MCF 10A (cell line): ENCODE data around the gene KCTD16. TPM values are rescaled to one million over a fixed set of nuclear protein-coding genes. Genes with fewer than 3 reads are reported as not detected.

Experiments
- BruUV-seq: library from RNA; stranded (reverse); fragments of 400-500 nt; replicated peaks from 2 replicates; lab custom pipeline; 2021; lab: Mats Ljungman, UMichigan
- CTCF ChIA-PET: fragments of 300-600 bp; sonication (Branson Sonifier 250); formaldehyde crosslinking; extraction: SDS; loops from one replicate; lab custom pipeline; 2021; ENCODE audit warnings: antibody characterized with exemption, inconsistent platforms; lab: Yijun Ruan, JAX
- POLR2A ChIA-PET: fragments of 300-600, 350-650 bp; sonication (Branson Sonifier 250); formaldehyde crosslinking; extraction: SDS; loops from one replicate; lab custom pipeline; 2020; ENCODE audit warnings: antibody characterized with exemption, inconsistent platforms; lab: Yijun Ruan, JAX
- DNase-seq: peaks from one replicate; pipeline ENCODE4 v3.0.0-alpha.2; 2018; ENCODE audit not compliant: unreplicated experiment
- H3K27ac Mint-ChIP-seq: one replicate; pipeline ENCODE4 v1.8.0; 2022; ENCODE audit warnings: mild to moderate bottlenecking, low read depth, mixed read lengths; ENCODE audit not compliant: unreplicated experiment
- H3K27me3 Mint-ChIP-seq: one replicate; pipeline ENCODE4 v1.8.0; 2022; ENCODE audit warnings: mixed read lengths; ENCODE audit not compliant: insufficient read depth, unreplicated experiment
- H3K36me3 Mint-ChIP-seq: one replicate; pipeline ENCODE4 v1.8.0; 2022; ENCODE audit warnings: mild to moderate bottlenecking, moderate library complexity, mixed read lengths; ENCODE audit not compliant: insufficient read depth, unreplicated experiment
- H3K4me1 Mint-ChIP-seq: one replicate; pipeline ENCODE4 v1.8.0; 2022; ENCODE audit warnings: mixed read lengths; ENCODE audit not compliant: insufficient read depth, unreplicated experiment
- H3K4me3 Mint-ChIP-seq: one replicate; pipeline ENCODE4 v1.8.0; 2022; ENCODE audit warnings: mild to moderate bottlenecking, moderate library complexity, mixed read lengths; ENCODE audit not compliant: unreplicated experiment
- H3K9me3 Mint-ChIP-seq: one replicate; pipeline ENCODE4 v1.8.0; 2022; ENCODE audit warnings: mixed read lengths; ENCODE audit not compliant: unreplicated experiment
- intact Hi-C: fragments of 100-400 bp; cut with micrococcal nuclease; formaldehyde crosslinking; loops from 2 replicates; pipeline ENCODE4 v1.14.1; 2022
- total RNA-seq: library from RNA; stranded (reverse); gene quantifications from 2 replicates; pipeline ENCODE4 v1.2.3, GENCODE V29; 2022
- TF ChIP-seq, protein P1 (sequence below): fragments of 200-600 bp; IDR thresholded peaks from one replicate; pipeline ENCODE4 v1.8.0; 2022; ENCODE audit warnings: antibody characterized with exemption, mild to moderate bottlenecking; ENCODE audit not compliant: unreplicated experiment

The KCTD16 gene
- total RNA-seq, 1 experiment from 2014 or later, result 0.16 TPM

GRCh38 chr5:144433893-144434292 is 263.2 kb downstream of the KCTD16 start:
- intact Hi-C loops, result no loop called here
- Mint-ChIP-seq H3K4me3 (no peak overlapping the region), H3K27ac (no peak overlapping the region), H3K36me3 (no peaks in the 10 kb centered on the region), H3K4me1 (no peaks in the 10 kb centered on the region), H3K27me3 (no peaks in the 10 kb centered on the region), H3K9me3 (no peaks in the 10 kb centered on the region)
- POLR2A ChIA-PET, result interaction anchor here (0.7 kb wide), 1 partner anchor 860 kb away, joined by 4 read pairs; no protein-coding TSS in a partner anchor
- TF ChIP-seq, protein P1, sequence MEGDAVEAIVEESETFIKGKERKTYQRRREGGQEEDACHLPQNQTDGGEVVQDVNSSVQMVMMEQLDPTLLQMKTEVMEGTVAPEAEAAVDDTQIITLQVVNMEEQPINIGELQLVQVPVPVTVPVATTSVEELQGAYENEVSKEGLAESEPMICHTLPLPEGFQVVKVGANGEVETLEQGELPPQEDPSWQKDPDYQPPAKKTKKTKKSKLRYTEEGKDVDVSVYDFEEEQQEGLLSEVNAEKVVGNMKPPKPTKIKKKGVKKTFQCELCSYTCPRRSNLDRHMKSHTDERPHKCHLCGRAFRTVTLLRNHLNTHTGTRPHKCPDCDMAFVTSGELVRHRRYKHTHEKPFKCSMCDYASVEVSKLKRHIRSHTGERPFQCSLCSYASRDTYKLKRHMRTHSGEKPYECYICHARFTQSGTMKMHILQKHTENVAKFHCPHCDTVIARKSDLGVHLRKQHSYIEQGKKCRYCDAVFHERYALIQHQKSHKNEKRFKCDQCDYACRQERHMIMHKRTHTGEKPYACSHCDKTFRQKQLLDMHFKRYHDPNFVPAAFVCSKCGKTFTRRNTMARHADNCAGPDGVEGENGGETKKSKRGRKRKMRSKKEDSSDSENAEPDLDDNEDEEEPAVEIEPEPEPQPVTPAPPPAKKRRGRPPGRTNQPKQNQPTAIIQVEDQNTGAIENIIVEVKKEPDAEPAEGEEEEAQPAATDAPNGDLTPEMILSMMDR, result no peak
- no peak for DNase-seq
- CTCF ChIA-PET, result interaction anchor here (0.6 to 1.2 kb wide), 3 partner anchors 34 to 230 kb away, joined by 3 read pairs; no protein-coding TSS in a partner anchor
- BruUV-seq, result no TSS peak

DNA sequence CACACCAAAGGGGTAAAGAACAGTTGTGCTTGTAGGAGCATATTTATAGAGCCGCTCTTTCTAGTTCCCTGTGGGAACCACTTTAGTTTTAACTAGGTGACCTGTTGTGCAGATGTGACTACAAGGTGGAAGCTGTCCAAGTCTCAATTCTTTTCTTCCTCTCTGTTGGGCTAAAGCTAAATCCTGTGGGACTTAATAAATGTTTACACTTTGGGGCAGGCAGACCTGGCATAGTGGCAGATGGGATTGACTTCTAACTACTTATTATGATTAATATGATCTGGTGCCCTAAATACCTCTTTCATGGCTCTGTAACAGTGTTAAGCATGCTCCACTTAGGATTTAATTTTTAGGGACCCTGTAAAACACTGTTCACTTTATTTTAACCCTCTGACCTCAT is 265.3 kb downstream of the KCTD16 start:
- TF ChIP-seq, protein P1, result no peak
- Mint-ChIP-seq H3K27me3 (no peaks in the 10 kb centered on the region), H3K27ac (no peak overlapping the region), H3K4me3 (no peak overlapping the region), H3K36me3 (no peaks in the 10 kb centered on the region), H3K4me1 (no peaks in the 10 kb centered on the region), H3K9me3 (no peaks in the 10 kb centered on the region)
- DNase-seq, result no peak
- ChIA-PET POLR2A (no interaction called here), CTCF (interaction anchor here (0.6 kb wide), 1 partner anchor 1840 kb away, joined by 3 read pairs; no protein-coding TSS in a partner anchor)
- BruUV-seq, result no TSS peak
- intact Hi-C loops, result no loop called here

- Mint-ChIP-seq H3K4me3 (no peak overlapping the region), H3K9me3 (peaks cover 11% of the 10 kb centered on the region), H3K27me3 (no peaks in the 10 kb centered on the region), H3K4me1 (no peaks in the 10 kb centered on the region), H3K36me3 (no peaks in the 10 kb centered on the region), H3K27ac (no peak overlapping the region)
- DNase-seq, result no peak
- TF ChIP-seq, protein P1, result no peak
- POLR2A ChIA-PET, result interaction anchor here (0.6 kb wide), 1 partner anchor 252 kb away, joined by 3 read pairs; no protein-coding TSS in a partner anchor
- intact Hi-C loops, result no loop called here
- no TSS peak for BruUV-seq
- CTCF ChIA-PET, result no interaction called here
Observed at GRCh38 chr5:144438237-144438636, 267.6 kb downstream of the KCTD16 start.

DNA sequence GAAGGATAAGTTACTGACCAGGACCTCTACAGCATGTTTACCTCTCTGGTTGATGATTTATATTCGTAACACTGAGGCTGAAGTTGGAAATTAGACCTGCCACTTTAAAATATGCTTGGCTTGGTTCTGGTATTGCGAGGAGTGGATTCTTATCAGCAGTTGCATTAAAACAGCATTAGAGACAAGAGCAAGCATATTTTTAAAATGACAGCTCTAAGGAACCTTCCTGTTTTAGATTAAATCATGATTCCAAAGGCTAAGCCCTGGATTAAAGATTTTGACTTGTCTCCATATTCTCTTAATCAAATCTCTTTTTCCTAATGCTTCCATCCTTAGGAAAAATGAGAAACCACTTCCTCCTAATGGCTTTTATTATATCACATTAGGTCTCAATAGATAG is 277.8 kb downstream of the KCTD16 start:
- TF ChIP-seq, protein P1, result no peak
- no TSS peak for BruUV-seq
- POLR2A ChIA-PET, result no interaction called here
- no peak for DNase-seq
- CTCF ChIA-PET, result interaction anchor here (0.6 kb wide), 1 partner anchor 1364 kb away, joined by 4 read pairs; no protein-coding TSS in a partner anchor
- H3K4me1 Mint-ChIP-seq, result peaks cover 14% of the 10 kb centered on the region
- H3K27ac Mint-ChIP-seq, result no peak overlapping the region
- peaks cover 12% of the 10 kb centered on the region for H3K9me3 Mint-ChIP-seq
- H3K27me3 Mint-ChIP-seq, result no peaks in the 10 kb centered on the region
- no peak overlapping the region for H3K4me3 Mint-ChIP-seq
- H3K36me3 Mint-ChIP-seq, result no peaks in the 10 kb centered on the region
- intact Hi-C loops, result no loop called here
